Right hindlimb (tissue), 1 donor: ENCODE measurements around the gene LRRC4C.
A peak's percentile ranks its signal among the peaks of the same experiment; 100 is the strongest.

Source experiments
- DNase-seq: peaks from one replicate; pipeline ENCODE4 v3.0.0-alpha.2; 2018

Gene LRRC4C

DNA sequence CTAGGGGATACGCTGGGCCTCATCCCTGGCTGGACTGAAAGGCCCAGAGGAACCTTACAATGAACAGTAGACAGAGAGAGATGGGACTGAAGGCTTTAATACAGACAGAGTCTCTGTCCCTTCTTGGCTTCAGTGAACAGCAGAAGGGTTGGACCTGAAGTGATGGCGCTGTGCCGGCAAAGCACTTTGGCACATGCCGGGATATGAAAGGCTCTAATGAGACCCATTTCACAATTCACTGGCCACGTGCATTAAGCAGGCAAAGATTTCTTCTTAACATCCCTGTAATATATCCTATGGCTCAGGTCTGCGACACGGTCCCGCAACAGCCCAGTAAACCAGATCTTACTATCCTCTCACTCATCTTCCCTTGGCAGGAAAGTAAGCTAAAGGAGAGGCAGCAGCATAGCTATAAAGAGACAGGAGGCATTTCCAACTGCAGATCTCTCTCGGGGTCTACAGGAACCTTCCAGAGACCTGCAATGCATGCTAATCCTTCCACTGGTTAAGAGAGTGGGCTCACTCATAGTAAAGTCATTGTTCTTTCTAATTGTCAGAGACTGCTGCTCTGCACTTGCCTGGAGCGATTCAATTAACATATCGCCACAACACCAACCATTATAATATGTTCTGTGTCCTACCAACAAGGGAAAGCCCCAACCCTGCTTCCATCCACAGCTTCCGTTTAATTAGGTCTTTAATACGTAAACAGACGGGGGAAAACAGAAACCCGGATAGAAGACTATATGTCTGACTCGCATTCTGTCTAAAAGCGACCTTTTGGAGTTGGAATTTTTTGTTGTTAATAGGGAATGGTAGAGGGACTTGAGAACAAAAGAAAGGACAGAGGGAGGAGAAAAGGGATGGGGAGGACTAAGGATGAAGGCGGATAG is 1179.0 kb downstream of the LRRC4C start:
- DNase-seq = no peak

DNA sequence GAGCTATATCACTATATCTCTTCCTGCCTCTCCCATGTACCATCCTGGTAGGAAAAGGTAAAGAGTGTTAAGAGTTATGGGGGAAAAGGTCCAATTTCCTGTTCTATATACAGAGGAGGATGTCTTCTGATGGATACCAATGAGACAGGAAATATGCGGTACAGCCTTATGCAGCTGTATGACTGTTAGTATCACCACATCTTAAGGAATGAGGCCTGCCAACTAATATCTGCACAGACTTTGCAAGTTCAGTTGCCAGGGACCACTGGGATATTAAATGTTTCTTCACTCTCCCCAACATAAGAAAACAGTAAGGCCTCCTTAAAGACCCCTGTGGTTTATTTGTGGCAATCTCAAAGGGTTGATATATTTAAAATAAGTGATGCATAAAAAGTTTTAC is 1182.5 kb downstream of the LRRC4C start:
- no peak for DNase-seq

- no peak for DNase-seq
Measured at GRCh38 chr11:40274017-40274416, 1185.4 kb downstream of the LRRC4C start.

DNA sequence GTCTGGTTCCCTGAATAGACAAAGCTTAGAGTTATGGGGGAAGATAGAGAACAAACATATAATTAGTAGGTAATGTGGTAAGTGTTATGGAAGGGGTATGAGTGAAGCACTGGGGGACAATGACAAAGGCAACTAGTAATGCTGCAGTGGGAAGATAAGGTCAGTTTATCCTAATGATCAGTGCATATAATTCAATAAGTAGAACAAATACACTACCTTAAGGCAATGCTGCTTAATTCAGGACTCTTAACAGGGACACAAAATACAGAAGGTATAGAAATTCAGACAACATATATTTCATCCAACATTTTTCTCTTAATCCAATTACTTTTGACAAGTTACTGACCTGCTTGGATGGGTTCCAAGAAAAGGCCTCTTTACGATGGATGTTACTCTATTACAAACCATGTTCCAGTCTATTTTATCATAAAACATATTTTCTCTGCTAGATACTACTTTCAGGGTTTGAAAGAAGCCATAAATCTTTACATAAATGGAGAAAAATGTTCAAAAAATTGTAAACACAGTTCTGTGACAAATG is 1186.2 kb downstream of the LRRC4C start:
- DNase-seq = no peak

DNA sequence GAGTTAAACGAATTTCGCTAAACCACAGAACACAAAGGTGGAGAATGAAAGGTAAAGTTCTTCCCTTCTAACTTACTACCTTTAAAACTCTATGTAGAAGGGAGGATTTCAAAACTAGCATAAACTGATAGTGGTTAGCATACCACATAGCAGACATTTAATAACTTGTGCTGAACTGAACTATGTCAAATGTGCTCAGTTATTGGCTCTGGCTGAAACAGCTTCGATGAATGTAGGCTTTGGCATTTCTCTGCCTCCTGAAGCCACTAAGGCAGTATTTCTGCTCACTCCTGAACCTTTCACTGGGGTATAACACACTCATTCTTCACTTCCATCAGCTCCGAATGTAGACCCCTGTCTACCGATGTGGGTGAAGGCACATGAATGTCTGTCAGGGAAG is 1188.1 kb downstream of the LRRC4C start:
- no peak for DNase-seq

GRCh38 chr11:40269865-40270264 is 1189.6 kb downstream of the LRRC4C start:
- no peak for DNase-seq

- no peak for DNase-seq
Measured at GRCh38 chr11:40268551-40268950, 1190.9 kb downstream of the LRRC4C start.

GRCh38 chr11:40255457-40255856 is 1204.0 kb downstream of the LRRC4C start:
- DNase-seq = no peak

- DNase-seq = no peak
Measured at GRCh38 chr11:40253166-40253565, 1206.3 kb downstream of the LRRC4C start.

DNA sequence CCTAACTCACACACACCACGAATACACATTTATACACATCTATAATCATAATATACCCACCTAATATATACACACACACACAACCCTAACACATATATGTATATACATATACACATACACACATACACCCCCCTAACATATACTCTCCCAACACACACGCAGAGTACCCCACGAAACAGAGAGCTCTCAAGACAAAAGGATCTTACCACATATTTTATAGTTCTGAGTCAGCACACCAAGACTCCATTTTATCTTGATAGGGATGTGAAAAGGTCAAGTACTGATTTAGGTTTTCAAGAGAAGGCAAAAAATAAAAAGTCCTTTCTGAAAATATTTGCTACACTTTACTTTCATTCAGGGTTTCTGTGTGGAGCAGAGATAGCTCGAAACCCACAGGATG is 1207.2 kb downstream of the LRRC4C start:
- DNase-seq = no peak

DNA sequence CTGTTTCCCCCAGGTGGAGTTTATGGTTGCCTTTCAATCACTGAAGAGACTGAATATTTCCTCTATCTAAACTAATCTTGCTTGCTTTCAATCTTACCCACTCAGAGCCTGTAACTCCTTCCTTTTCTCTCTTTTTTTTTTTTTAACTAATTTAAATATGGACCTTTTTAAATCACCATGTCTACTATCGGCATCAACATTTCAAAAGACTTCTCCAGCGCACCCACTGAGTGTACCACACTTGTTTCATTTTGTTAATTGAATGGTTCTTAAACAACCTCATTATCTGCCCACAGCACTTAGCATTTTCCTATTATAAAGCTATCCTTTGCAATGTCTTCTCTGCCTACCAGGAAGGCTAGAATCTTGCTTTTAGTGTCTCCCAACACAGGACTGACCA is 1212.5 kb downstream of the LRRC4C start:
- no peak for DNase-seq

GRCh38 chr11:40241524-40242051 is 1217.9 kb downstream of the LRRC4C start:
- DNase-seq = peak; percentile 58

GRCh38 chr11:40240284-40240683 is 1219.2 kb downstream of the LRRC4C start:
- no peak for DNase-seq

DNA sequence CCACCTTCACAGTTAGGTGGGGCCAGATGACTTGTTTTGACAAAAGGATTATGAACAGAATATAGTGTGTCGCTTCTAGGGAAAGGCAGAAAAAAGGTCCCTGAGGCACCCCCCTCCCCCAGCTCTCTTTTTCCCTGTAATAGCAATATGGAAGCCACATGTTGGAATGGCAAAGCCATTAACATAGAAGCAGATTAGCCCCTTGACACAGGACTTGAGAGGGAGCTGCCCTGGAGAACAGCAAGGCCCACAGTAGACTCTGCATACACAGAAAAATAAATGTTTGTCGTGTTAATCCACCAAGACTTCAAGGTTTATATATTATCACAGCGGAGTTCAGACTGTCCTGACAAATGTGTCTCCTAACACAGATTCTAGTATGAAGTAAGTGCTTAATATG is 1222.9 kb downstream of the LRRC4C start:
- DNase-seq = no peak

GRCh38 chr11:40235841-40236240 is 1223.6 kb downstream of the LRRC4C start:
- no peak for DNase-seq

DNA sequence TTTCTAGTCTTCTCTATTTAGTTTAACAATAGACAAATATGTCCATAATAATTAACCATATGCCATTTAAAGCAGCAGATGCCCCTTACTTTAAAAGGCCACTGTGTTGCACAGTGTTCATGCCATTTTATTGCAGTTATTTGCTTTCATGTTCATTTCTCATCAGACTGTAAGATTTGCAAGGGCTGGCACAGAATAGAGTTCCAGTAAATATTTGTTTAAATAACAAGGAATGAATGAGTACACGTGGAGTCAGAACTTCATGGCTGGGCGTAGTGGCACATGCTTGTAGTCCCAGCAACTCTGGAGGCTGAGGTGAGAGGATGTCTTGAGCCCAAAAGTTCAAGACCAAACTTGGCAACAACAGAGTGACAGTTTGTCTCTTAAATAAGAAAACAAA is 1228.6 kb downstream of the LRRC4C start:
- no peak for DNase-seq

DNA sequence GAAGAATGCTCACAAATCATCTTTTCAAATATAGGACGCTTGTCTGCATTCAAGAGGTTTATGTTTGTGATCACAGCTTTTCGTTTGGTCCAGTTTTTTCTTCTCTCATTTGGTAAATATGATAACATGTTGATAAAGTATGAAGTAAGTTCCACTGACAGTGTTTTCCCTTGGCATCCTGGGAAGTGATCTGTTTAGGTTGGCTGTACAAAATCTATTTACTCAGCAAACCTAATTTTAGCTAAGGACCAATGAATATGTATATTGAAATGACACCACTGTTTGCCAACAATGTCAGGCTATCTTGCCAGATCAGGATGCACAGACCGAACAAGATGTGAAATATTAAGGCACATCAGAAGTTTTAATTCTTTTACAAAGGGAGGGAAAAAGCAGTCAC is 1230.8 kb downstream of the LRRC4C start:
- DNase-seq = no peak

GRCh38 chr11:40227730-40228129 is 1231.7 kb downstream of the LRRC4C start:
- DNase-seq = no peak

DNA sequence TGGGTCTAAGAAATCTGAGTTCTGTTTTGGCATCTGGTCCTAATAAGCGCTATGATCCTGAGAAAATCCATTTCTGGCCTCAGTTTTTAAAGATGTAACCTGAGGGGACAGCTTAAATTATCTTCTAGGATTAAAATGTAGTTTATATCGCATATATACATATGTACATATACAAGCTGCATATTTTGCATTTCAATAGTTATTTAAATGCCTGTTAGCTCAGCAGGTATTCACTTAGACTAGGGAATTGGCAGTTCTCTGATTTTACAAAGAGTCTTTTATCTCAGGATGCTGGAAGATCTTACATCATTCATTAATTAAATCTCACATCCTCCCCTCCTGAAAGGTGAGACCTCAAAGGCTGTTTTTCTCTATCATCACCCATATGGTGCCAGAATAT is 1232.8 kb downstream of the LRRC4C start:
- DNase-seq = no peak

DNA sequence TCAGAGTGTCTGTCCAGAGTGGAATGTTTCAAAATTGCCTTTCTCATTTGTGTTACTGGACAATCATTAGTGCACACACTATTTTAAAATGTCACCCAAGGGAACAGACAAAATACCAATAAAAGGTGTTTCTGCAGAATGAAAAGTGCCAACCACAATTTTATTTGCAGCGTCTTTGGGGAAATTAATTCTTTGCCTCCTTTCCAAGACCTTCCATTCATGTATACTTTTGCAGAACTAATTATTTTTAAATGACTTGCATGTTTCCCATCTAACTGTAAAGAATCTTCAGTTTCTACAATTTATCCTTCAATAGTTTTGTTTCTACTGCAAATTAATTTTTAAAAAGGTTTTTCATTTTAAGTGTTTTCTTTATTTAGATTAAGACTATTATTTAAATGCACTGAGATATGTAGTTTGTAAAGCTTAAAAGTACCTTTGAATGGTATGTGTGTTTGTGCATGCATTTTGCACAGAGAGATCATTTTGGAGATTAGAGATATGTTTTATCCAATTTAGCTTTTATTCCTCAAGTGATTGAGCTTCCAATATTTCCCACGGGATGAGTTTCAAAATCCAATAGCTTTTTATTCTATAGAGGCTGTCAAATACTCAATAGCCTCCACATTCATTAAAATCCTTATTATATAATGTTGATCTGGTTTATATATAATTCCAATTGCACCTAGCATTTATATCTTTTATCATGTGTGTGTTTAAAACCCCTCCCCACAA is 1235.7 kb downstream of the LRRC4C start:
- no peak for DNase-seq

GRCh38 chr11:40219401-40219800 is 1240.1 kb downstream of the LRRC4C start:
- DNase-seq = no peak

GRCh38 chr11:40215556-40215955 is 1243.9 kb downstream of the LRRC4C start:
- no peak for DNase-seq

- no peak for DNase-seq
Measured at GRCh38 chr11:40207416-40207815, 1252.0 kb downstream of the LRRC4C start.

GRCh38 chr11:40204228-40204627 is 1255.2 kb downstream of the LRRC4C start:
- DNase-seq = no peak
